Urothelium cell line (cell line): ENCODE data around the gene APOC3.

Experiments
- DNase-seq: peaks from one replicate; pipeline ENCODE4 v3.0.0; 2011; ENCODE audit warnings: low spot score, mixed read lengths
- FAIRE-seq: peaks from 2 replicates; lab custom pipeline; 2011; peaks lifted over from hg19 to GRCh38; lab: Jason Lieb, UNC

APOC3 gene

DNA sequence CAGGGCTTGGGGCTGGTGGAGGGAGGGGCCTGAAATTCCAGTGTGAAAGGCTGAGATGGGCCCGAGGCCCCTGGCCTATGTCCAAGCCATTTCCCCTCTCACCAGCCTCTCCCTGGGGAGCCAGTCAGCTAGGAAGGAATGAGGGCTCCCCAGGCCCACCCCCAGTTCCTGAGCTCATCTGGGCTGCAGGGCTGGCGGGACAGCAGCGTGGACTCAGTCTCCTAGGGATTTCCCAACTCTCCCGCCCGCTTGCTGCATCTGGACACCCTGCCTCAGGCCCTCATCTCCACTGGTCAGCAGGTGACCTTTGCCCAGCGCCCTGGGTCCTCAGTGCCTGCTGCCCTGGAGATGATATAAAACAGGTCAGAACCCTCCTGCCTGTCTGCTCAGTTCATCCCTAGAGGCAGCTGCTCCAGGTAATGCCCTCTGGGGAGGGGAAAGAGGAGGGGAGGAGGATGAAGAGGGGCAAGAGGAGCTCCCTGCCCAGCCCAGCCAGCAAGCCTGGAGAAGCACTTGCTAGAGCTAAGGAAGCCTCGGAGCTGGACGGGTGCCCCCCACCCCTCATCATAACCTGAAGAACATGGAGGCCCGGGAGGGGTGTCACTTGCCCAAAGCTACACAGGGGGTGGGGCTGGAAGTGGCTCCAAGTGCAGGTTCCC lies at the start of gene APOC3:
Gene APOC3 (plus strand): TSS at position 383 of the 659 bp plus-strand sequence. CDS start 676 bp downstream, outside the sequence.
- DNase-seq, result no peak
- FAIRE-seq, result no peak

DNA sequence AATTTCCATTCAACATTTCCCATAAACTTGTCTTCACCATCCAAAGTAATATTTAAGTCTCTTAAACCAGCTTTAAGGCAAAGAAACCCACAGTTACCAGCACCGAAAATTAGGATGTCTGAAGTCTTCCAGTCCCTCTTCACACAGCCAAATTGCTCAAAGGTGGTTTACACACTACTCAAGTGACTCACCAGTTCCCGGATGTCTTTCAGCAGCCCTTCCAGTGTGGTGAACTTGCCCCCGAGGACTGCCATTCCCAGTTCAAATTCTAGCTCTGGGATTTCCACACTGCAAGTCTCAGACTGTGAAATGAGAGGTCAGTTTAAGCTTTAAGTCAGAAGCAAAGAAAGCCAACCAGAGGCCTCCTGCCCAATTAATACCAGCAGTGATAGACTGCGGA lies 47.0 kb upstream of the APOC3 start:
- FAIRE-seq, result no peak
- DNase-seq, result no peak

DNA sequence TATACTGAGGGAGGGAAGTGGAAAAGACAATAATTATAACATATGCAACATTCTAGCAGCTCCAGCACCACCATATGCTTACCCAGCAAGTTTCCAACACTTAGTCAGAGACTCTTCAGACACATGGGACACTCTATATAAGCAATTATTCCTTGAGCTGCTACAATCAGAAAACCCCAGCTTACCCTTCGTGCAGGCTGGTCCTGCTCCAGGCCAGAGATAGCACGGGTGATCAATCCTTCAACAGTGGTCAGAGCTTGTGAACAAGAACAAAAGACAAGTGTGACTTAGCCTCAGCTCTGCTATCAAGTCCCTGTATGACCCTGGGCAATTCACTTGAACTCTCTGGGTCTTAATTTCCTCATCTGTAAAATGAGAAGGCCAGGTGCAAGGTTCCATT lies 43.4 kb upstream of the APOC3 start:
- FAIRE-seq (no peak), DNase-seq (no peak)

DNA sequence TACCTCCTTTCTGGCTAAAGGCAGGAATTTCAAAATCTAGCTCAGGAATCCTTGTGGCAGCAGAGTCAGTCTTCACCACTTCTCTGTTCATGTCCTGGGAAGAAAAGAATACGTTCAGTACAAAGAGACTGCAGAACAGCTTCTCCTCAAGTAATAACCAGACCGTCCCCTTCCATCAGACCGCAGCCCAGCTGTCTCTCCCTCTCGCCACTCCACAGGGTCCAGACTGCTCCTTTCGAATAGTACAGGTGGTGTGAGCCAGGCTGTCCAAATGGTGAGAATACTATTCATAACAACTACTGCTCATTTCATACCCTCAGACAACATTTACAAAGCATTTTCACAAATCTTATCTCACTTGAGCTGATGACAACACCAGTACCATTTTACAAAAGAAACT lies 42.7 kb upstream of the APOC3 start:
- no peak for FAIRE-seq
- DNase-seq, result no peak

DNA sequence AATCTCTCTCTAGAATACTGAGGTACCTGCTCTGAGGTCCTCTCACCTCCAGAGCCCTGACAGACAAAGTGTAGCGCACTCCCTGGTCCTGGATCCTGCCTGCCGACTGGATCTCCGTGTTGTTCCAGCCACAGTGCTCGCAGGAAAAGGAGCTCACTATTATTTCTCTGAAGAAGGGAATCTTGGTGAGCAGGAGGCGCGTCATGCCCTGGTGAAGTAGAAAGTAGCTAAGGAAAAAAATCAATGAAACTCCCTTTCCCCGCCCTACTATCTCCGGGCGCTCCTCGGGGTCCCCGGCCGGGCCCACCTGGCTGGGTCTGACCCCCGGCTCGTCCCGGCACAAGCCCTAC lies 42.3 kb upstream of the APOC3 start:
- no peak for DNase-seq

DNA sequence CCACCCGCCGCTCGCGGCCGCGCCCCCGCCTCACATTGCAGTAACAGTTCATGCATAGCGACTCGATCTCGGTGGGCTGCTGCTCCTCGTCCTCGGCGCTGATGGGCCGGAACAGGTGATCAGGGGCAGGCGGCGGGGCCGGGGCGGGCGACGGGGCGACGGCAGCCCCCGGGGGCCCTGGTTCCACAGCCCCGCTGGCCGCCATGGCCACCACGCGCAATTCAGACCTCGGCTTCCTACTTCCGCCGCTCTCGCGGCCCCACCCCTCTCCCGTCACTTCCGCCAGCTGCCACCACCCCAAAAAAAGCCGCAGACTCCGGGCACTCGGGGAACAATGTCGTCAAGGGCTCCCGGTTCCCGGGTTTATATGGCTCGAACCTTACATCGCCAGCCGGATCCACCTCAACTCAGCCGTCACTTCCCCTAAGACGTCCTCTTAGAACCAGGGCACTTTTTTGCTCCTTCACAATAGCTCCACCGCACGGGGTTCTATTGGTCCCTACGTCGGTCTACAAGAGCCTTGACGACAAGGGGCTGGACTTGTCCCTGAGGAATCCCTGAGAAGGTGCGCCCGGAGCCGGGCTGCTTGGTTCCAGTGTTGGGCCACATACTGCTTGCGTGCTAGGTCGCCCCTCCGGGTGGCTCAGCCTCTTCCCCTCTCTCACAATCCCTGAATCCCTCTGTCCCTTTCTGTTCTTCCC lies 41.8 kb upstream of the APOC3 start, which contains the start of gene ZPR1:
Gene ZPR1 (minus strand): TSS at position 238 of the 701 bp plus-strand sequence. CDS start 33 bp downstream, at position 205.
- FAIRE-seq (no peak), DNase-seq (peak; percentile 82)

More for the DNA sequence above, 42.3 kb upstream of the APOC3 start:
- FAIRE-seq, result no peak

DNA sequence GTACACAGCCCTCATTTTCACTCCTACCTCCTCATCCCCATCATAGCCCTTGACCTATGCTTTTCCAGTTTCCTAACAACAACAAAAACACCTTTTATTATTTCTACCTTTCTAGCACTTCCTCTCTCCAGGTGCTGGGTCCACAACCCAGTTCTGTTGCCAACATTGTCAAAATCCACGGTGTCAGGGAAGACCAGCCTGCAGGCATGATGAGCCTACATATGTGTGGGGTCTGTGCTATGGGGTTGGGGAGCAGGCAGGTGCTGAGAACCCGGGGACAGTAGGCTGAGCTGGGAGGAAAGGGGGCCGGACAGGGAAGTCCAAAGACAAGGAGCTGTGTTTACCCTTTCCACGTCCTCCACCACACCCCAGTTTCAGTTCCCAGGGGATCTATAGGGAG lies 41.2 kb upstream of the APOC3 start:
- FAIRE-seq (no peak), DNase-seq (no peak)

DNA sequence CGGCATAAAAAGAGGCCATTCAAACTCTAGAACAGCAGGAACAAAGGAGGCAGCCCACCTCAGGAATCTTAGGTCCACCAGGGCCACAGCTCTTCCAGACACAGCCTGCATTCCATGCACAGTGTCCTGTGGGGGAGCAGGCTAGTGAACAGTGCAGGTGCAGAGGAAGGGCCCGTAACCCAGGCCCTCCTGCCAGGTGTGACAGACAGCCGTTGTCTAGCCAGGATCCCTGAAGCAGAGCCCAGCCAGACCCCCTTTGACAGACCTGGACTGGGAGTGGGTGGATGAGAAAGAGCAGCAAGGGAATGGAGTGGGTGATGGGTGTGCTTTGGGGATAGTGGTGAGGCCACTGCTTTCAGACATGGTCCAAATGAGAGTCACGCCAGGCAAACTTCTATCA lies 40.7 kb upstream of the APOC3 start:
- FAIRE-seq (no peak), DNase-seq (no peak)

DNA sequence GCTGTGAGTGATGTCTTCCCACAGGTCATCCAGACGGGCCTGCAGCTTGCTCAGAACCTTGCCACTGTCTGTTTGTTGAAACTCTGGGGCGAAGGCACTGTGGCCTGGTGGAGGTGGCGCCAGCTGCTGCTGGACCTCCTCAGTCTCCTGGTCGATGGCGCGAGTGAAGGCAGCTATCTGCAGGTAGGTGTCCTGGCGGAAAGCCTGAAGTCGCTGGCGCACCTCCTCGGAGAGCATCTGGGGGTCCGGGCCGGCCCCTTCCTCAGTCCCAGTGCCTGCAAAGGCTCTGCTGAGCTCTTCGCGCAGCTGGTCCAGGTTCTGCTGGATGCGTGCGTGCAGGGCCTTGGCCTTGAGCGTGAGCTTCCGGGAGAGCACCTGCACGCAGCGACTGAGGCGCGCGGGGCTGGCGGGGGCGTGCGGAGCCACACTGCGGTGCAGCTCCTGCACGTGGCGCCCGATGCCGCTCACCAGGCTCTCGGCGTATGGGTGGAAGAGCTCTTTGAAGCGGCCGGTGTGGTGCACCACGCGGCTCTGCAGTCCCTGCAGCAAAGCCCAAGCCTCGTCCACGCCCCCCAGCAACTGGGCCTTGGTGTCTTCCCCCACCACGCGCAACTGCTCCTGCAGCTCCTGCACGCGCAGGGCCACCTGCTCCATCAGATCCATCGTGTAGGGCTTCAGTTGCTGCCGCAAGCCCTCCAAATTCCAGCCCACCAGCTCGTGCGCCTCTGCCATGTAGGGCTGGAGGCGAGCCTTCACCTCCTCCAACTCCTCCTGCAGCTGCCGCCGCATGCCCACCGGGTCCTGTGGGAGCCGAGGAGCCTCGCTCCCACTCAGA lies 39.3 kb upstream of the APOC3 start:
- no peak for DNase-seq
- no peak for FAIRE-seq

DNA sequence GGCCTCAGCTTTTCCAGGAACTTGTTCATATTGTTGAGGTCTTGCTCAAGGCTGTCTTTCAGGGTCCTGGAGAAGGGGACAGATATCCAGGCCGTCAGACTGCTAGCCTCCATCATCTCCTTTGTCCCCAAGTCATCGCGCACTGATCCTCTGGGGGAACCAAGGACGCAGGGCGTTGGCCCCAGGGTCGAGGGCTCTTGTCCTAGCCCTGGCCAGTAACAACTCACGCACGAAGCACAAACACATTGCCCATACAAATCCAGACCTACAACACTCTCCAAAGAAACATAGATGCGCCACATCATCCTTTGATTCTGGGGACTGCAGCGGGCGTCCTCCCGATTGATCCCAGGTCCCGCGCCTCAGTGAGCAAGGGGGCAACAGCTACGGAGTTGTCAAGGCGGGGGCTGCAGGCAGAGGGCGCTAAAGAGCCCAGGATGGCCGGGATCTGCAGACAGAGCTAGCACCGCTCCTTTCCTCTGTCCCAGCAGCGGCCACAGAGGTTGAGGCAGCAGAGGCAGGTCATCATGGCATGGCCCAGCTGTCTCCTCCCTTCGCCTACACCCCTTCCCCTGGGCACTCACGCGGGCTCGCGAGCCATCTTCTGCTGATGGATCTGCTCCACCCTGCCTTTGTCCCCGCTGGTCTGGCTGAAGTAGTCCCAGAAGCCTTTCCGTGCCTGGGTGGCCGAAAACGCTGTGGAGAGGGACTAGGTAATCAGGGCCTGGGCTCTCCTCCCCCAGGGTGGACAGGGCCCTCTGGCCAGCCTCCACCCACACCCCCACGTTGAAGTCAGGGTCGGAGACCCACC lies 38.5 kb upstream of the APOC3 start:
- no peak for FAIRE-seq
- DNase-seq, result peak; percentile 64

DNA sequence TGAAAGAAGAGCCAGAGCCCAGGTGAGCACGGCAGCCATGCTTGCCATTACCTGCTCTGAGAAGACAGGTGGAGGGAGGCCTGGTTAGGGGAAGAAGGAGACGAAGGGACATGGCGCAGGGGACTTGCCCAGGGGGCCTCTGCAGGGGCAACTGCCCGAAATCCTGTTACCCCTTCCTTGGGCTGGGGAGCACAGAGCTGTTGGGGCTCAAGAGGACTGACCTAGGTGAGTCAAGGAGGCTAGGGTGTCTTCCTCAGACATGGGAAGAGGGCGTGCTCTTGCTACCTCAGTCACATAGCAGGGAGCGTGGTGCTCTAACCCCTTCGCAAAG lies 37.9 kb upstream of the APOC3 start, which contains the start of gene APOA5:
Gene APOA5 (minus strand): TSS at position 67 of the 331 bp plus-strand sequence. CDS start 19 bp downstream, at position 48.
- DNase-seq (no peak), FAIRE-seq (no peak)

DNA sequence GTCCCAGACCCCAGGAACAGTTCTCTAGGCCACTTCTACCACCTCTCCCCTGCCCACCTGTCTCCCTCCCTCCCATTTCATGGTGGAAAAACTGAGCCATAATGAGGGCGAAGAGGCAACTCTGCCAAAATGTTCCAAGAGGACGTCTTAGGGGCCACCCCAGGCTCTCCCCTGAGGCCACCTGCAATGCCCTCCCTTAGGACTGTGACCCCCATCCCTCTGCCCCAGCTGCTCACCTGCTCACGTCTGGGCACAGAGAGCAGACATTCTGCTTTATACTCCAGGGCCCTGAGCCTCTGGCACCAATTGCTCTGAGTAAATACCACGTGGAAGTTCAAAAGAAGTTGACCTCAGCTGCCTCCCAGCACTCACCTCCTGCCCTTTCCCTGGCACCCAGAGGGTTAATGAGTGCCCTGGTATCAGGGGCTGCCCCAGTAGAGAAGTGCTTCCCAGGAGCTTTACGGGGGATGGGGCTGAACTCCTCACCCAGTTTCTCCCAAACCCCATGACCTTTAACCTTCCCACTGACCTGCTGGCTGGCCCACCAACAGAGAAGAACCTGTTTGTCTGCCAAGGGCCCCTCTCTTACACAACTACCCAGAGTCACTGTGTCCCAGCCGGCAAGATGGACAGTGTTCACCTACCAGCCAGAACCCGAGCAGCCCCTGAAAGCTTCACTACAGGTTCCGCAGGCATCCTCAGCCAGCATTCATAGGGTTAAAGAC lies 37.4 kb upstream of the APOC3 start:
- DNase-seq (no peak), FAIRE-seq (no peak)

DNA sequence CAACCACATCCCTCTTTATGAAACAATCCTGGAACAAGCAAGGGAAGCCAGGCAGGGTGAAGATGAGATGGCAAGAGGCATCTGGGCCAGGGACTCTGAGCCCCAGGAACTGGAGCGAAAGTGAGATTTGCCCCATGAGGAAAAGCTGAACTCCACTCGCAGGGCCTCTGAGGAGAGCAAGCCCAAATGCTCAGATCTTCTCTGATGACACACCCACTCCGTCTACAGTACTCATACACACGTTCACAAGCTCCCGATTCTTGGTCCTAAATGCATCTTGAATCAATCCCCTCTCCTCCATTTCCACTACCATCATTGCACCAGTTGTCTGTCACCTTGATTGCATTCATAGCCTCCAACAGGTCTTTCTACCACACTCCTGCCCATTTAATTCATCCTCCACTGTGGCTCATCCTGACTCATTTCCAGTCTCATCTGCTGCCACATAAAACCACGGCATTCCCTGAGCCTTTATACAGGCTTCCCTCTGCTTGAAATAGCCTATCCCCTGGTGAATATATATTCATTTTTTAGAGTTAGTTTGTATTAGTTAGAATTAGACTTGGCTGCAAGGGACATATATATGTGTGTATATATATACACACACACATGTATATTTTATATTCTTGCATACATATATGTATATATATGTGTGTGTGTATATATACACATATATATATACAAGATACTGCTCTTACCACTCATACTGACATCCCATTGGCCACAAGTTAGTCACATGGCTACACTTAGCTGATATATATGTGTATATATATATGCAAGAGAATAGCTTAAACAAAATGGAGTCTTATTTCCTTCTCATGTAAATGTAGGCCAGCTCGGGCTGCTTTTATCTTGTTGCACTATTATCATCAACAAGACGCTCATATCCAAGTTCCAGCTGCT lies 36.6 kb upstream of the APOC3 start:
- DNase-seq (peak; percentile 24), FAIRE-seq (no peak)

DNA sequence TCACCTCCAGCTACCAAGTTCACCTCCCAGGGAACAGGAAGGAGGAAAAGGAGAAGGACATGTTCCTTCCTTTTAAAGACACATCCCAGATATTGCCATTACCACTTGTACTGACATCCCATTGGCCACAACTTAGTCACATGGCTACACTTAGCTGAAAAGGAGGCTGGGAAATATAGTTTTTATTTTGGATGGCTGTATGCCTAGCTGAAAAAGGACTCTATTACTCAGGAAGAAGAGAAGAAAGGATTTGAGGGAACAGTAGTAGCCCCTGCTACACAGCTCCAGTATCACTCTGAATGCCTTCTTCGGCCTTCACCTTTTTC lies 36.0 kb upstream of the APOC3 start:
- FAIRE-seq, result no peak
- no peak for DNase-seq

DNA sequence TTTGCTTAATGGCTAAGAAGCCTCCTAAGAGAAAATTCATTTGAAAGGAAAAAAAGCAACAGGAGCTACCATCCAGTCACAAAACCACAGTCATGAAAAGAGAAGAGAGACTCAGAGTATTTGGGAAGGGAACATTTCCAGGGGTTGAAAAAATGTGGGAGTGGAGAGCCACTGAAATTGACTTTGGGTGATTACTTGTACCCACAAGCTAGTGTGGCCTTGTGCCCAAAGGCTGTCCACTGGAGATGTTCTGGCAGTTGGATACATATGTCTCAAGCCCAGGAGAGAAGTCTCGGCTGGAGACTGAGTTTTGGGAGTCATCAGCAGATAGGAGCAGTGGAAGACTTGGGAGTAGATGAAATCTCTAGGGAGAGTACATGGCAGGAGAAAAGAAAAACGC lies 34.9 kb upstream of the APOC3 start:
- FAIRE-seq, result no peak
- DNase-seq, result no peak

DNA sequence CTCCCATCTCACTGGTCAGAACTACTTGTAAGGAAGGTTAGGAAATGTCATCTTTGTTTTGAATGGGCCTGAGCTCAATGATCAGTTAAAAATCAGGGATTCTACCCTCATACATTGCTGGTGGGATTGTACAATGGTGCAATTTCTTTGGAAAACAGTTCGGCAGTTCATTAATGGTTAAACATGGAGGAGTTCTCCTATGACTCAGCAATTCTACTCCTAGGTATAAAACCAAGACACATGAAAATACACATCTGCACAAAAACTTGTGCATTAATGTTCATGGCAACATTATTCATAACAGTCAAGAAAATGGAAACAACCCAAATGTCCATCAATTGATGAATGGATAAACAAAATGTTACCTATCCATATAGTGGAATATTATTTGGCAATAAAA lies 33.2 kb upstream of the APOC3 start:
- DNase-seq, result no peak
- no peak for FAIRE-seq

DNA sequence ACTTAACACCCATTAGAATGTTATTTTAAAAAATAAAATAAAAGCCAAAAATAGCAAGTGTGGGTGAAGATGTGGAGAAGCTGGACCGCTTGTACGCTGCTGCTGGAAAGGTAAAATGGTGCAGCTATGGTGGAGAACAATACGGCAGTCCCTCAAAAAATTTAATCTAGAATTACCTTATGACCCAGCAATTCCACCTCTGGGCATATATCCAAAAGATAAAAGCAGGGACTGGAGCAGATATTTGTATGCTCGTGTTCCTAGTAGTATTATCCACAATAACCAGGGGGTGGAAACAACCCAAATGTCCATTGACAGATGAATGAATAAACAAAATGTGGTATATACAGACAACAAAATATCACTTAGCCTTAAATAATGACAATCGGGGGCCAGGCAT lies 31.9 kb upstream of the APOC3 start:
- DNase-seq (no peak), FAIRE-seq (no peak)

DNA sequence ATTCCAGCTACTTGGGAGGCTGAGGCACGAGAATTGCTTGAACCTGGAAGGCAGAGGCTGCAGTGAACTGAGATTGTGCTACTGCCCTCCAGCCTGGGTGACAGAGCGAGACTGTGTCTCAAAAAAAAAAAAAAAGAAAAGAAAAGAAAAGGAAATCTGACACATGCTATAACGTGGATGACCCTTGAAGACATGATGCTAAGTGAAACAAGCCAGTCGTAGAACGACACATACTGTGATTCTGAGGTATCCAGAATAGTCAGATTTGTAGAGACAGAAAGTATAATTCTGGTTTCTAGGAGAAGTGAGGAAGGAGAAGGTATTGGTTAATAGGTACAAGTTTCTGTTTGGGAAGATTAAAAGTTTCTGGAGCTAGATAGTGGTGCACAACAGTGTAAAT lies 31.3 kb upstream of the APOC3 start:
- no peak for FAIRE-seq
- DNase-seq, result no peak

DNA sequence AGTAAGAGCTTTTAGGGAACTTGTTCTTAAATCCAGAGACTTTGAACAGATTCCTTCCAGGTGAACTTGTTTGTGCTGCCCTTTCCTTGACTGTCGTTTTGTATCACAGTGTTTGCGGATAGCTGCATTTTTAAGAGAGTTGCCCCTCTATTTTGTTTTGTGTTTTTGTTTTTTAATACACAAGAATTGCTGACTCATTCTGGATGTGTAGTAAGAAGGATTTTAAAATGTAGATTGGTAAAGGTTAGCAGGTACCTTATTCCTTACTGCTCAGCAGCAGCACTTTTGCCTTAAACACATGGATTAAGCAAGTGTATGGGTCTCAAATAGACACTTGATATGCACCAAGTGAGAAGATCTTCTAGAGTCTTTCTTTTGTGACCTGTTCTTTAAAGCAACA lies 29.1 kb upstream of the APOC3 start:
- FAIRE-seq (no peak), DNase-seq (no peak)
